Measurements from ENCODE around the gene SERPIND1.
"Not testable (repeated sequence)": the region's sequence is repeated elsewhere in the genome, so short reads cannot be mapped to it uniquely, and the experiment has no call there.

SERPIND1 gene

DNA sequence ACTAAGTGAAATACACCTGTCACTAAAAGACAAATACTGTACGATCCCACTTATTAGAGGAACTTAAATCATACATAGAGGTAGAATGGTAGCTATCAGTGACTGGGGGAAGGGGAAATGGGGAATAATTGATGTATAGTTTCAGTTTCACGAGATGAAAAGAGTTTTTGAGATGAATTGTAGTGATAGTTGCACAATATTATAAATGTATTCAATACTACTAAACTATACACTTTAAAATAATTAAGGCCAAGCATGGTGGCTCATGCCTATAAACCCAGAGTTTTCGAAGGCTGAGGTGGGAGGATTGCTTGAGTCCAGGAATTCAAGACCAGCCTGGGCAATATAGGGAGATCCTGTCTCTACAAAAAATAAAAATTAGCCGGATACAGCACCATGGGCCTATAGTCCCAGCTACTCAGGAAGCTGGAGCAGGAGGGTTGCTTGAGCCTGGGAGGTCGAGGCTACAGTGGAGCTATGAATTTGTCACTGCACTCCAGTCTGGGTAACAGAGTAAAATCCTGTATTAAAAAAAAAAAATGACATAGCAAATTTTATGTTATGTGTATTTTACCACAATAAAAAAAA is 40.4 kb downstream of the SERPIND1 start:
- H3K4me3 ChIP-seq (ENCODE audit: low read depth, low read length) = no peak overlapping the region

DNA sequence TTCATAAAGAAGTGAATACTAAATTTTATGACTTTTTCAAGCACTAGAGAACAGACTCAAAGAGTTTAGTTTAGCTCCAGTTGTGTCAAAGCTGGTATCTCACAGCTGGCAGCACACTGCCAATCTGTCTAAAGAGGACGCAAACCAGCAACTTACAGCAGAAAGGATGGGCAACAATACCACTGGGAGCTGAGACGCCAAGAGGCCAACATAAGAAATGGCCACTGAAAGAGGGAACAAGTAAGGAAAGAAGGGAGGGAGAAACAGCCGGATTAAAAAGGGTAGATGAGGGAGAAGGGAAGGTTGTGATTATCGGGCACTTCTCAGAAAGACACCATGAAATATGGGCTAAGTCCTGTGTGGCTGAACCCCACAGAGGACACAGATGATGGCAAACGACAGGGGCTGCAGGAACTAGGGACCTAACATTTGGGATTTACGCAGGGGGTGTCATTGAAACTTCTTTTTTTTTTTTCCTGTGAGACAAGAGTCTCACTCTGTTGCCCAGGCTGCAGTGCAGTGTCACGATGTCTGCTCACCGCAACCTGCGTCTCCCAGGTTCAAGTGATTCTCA is 41.7 kb downstream of the SERPIND1 start:
- TF ChIP-seq CTCF (IDR thresholded peaks at IDR 0.05; ENCODE audit: low read depth, low read length) = no peak

More for the DNA sequence above, 40.4 kb downstream of the SERPIND1 start:
- TF ChIP-seq CTCF (IDR thresholded peaks at IDR 0.05; ENCODE audit: low read depth, low read length) = no peak

GRCh38 chr22:20816559-20816958 is 42.6 kb downstream of the SERPIND1 start:
- H3K4me3 ChIP-seq (ENCODE audit: low read depth, low read length) = no peak overlapping the region
- no peak for TF ChIP-seq CTCF (IDR thresholded peaks at IDR 0.05; ENCODE audit: low read depth, low read length)

More for the DNA sequence above, 41.7 kb downstream of the SERPIND1 start:
- H3K4me3 ChIP-seq (ENCODE audit: low read depth, low read length) = no peak overlapping the region

GRCh38 chr22:20818471-20818870 is 44.6 kb downstream of the SERPIND1 start:
- no peak for TF ChIP-seq CTCF (IDR thresholded peaks at IDR 0.05; ENCODE audit: low read depth, low read length)
- no peak overlapping the region for H3K4me3 ChIP-seq (ENCODE audit: low read depth, low read length)

DNA sequence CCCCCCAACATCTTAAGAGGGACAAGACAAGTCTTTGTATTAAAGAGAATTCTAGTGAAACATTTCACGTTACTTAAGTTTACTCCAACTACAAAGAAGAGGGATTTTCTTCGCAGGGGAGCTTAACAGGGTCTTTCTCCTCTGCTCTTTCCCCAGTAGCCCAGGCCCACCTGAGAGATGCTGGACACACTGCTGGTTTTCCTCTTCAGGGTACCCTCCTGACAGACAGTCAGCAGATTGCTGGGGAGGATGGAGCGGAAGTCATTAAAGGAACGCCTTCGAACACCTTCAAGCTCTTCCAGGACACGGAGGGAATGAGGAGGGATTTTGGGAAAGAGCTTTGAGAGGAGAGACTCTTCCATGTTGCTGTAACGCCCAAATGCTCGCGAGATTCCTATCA is 45.6 kb downstream of the SERPIND1 start:
- H3K4me3 ChIP-seq (ENCODE audit: low read depth, low read length) = no peak overlapping the region
- no peak for TF ChIP-seq CTCF (IDR thresholded peaks at IDR 0.05; ENCODE audit: low read depth, low read length)

GRCh38 chr22:20821717-20822239 is 47.9 kb downstream of the SERPIND1 start:
- not testable (repeated sequence) for H3K4me3 ChIP-seq (ENCODE audit: low read depth, low read length)

DNA sequence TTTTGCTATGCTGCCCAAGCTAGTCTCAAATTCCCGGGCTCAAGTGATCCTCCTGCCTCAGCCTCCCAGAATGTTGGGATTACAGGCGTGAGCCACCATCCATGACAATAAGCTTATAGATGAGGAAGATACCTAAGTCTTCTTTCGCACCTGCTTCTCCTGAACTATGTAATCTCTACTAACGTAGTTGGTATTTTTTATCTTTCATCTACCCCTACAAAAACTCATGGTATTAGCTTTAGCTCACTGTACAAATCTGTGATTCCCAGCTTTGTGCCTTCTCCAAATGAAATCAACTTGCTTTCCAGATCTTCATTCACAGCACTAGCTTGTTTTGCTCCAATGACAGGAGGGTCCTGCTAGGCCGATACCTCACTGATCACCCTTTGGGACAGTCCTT is 48.3 kb downstream of the SERPIND1 start:
- H3K4me3 ChIP-seq (ENCODE audit: low read depth, low read length) = no peak overlapping the region
- TF ChIP-seq CTCF (IDR thresholded peaks at IDR 0.05; ENCODE audit: low read depth, low read length) = no peak
